ENCODE measurements around the gene RTKN2.

RTKN2 gene

DNA sequence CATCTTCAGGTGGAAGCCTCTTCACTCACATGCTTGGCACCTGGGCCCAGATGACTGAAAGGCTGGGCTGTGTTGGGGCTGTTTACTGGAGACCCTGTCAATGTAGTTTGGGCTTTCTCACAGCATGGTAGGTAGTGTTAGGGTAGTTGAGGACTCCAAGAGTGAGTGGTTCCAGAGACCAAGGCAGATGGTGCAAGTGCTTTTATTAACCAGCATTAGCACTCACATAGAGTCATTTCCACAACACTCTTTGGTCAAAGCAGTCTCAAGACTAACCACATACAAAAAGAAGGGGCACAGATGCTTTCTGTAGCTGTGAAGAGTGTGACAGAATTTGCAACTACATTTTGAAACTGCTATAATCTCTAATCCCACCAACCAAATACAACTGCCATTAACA, 135.0 kb downstream of the RTKN2 start:
- H3K4me3 ChIP-seq (ENCODE audit: low read length): no peak overlapping the region
- H4K20me1 ChIP-seq (ENCODE audit: insufficient read depth, low read length): no peaks in the 10 kb centered on the region
- H3K4me2 ChIP-seq (ENCODE audit: low read depth, low read length): no peak overlapping the region
- H3K79me2 ChIP-seq (ENCODE audit: low read length): no peaks in the 10 kb centered on the region
- TF ChIP-seq, protein P1, sequence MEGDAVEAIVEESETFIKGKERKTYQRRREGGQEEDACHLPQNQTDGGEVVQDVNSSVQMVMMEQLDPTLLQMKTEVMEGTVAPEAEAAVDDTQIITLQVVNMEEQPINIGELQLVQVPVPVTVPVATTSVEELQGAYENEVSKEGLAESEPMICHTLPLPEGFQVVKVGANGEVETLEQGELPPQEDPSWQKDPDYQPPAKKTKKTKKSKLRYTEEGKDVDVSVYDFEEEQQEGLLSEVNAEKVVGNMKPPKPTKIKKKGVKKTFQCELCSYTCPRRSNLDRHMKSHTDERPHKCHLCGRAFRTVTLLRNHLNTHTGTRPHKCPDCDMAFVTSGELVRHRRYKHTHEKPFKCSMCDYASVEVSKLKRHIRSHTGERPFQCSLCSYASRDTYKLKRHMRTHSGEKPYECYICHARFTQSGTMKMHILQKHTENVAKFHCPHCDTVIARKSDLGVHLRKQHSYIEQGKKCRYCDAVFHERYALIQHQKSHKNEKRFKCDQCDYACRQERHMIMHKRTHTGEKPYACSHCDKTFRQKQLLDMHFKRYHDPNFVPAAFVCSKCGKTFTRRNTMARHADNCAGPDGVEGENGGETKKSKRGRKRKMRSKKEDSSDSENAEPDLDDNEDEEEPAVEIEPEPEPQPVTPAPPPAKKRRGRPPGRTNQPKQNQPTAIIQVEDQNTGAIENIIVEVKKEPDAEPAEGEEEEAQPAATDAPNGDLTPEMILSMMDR (IDR thresholded peaks at IDR 0.05; ENCODE audit: low read length): no peak
- no peak for TF ChIP-seq EZH2phosphoT487 (IDR thresholded peaks at IDR 0.05; ENCODE audit: low read length)
- TF ChIP-seq EZH2 (optimal IDR thresholded peaks at IDR 0.05; ENCODE audit: low read depth, low read length): no peak
- H3K9me2 ChIP-seq (replicated peaks; ENCODE audit: insufficient read depth, low read length): no peaks in the 10 kb centered on the region
- no peak overlapping the region for H3K27ac ChIP-seq (ENCODE audit: low read length)
- no peaks in the 10 kb centered on the region for H3K4me1 ChIP-seq (ENCODE audit: low read length)
- H2AFZ ChIP-seq (ENCODE audit: low read length): no peak overlapping the region
- H3K9me3 ChIP-seq (replicated peaks; ENCODE audit: insufficient read depth, low read length): no peaks in the 10 kb centered on the region
- no peaks in the 10 kb centered on the region for H3K36me3 ChIP-seq (replicated peaks; ENCODE audit: insufficient read depth, low read length)
- H3F3A ChIP-seq (ENCODE audit: insufficient read depth, low read length): no peaks in the 10 kb centered on the region
- H3K9ac ChIP-seq (ENCODE audit: low read length): no peak overlapping the region
- no peaks in the 10 kb centered on the region for H3K27me3 ChIP-seq (replicated peaks; ENCODE audit: insufficient read depth, low read length)
- no peak for DNase-seq

Measured in MM.1S (cell line).